Peyer's patch (tissue), 4 donors: Measurements from ENCODE around the gene PSMB2. TPM values are rescaled to one million over a fixed set of nuclear protein-coding genes. Genes with fewer than 3 reads are reported as not detected.
A peak's percentile ranks its signal among the peaks of the same experiment; 100 is the strongest.

Experiments used
- DNase-seq, 3 donors: peaks; one replicate each; pipeline ENCODE4 v3.0.0-alpha.2; 2017 to 2019
- H3K27ac ChIP-seq, 4 donors: fragments of 200-600 bp; sonication (generic); one replicate each; pipeline ENCODE4 v1.5.1; 2016 to 2019
- H3K27me3 ChIP-seq, 2 donors: fragments of 200-600 bp; sonication (generic); one replicate each; pipeline ENCODE4 v1.5.1; 2019
- H3K36me3 ChIP-seq, 3 donors: fragments of 200-600 bp; sonication (generic); one replicate each; pipeline ENCODE4 v1.5.1; 2016 to 2019
- H3K4me1 ChIP-seq, 4 donors: fragments of 200-600 bp; sonication (generic); one replicate each; pipeline ENCODE4 v1.5.1; 2016 to 2019
- H3K4me3 ChIP-seq, 4 donors: fragments of 200-600 bp; sonication (generic); 1 replicate in 3 of 4; 2 replicates in 1 of 4; pipeline ENCODE4 v1.5.1; 2016 to 2019; ENCODE audit warnings: mild to moderate bottlenecking in 1 of 4
- H3K9me3 ChIP-seq, 4 donors: fragments of 200-600 bp; sonication (generic); one replicate each; pipeline ENCODE4 v1.5.1; 2016 to 2019; ENCODE audit warnings: mild to moderate bottlenecking in 1 of 4
- CTCF ChIP-seq, 6 experiments: fragments of 450-650 bp in 4 of 6; fragments of 200-600 bp in 2 of 6; sonication (generic) in 1 of 6; IDR thresholded peaks; one replicate each; pipeline ENCODE4 v1.5.1; 2017 to 2019; ENCODE audit warnings: antibody characterized with exemption in 6 of 6, mild to moderate bottlenecking in 3 of 6, moderate library complexity in 1 of 6
- POLR2A ChIP-seq, 2 donors: fragments of 450-650 bp; IDR thresholded peaks; one replicate each; pipeline ENCODE4 v1.5.1; 2017; ENCODE audit warnings: antibody characterized with exemption in 2 of 2, mild to moderate bottlenecking in 2 of 2, moderate library complexity in 2 of 2
- total RNA-seq, 4 donors: library from RNA; depleted of rRNA; stranded (reverse); fragments of >200 nt; gene quantifications; one replicate each; pipeline ENCODE4 v1.1.0, GENCODE V29; 2016

The PSMB2 gene
- total RNA-seq, 4 donors from 2014 or later = 31.5 to 79.2 (median 42.6) TPM

DNA sequence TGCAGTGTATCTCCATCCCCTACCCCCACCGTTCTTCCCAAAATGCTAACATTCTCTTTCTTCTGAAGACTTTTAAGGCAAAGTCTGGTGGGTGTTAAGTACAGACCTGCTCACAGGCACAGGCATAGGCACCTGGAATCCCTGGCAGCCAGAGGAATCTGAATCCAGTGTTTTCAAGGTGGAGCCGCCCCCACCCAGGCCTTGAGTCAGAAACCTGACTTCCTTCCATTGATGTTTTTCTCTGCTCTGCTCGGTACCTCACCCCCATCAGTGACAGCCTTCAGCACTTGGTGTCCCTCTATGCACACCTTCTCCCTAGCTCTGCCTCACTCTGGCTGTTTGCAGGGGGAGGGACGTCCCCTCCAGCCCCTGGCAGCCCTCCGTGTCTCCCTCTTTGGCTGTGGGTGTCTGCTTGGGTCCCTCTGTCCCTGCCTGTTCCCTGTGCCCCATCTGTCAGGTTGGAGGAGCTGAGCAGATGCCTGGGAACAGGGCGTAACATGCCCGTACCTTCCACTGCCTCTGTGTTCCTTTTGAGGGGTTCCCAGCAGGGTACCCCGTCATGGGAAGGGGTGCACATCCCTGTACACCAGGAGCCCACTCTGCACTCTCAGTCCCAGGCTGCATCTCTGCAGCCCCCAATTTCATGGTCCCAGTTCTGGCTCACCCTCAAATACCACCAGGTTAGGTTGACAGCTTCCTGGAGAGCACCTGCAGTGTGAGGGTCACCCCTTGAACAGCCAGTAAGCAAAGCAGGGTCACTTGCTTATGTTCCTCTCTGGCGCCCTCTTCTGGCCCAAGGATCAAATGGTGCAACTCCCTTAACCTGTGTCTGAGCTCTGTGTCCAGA, 77.1 kb downstream of the PSMB2 start:
- H3K4me1 ChIP-seq = peaks cover 0 to 6% (median 0%) of the 10 kb centered on the region in 4 donors
- H3K27ac ChIP-seq = no peak overlapping the region
- no peaks in the 10 kb centered on the region for H3K27me3 ChIP-seq
- TF ChIP-seq CTCF (IDR thresholded peaks at IDR 0.05) = peak; percentile 38 to 77 (median 72)
- no peak for TF ChIP-seq POLR2A (IDR thresholded peaks at IDR 0.05)
- no peak overlapping the region for H3K4me3 ChIP-seq
- no peaks in the 10 kb centered on the region for H3K9me3 ChIP-seq
- H3K36me3 ChIP-seq = no peaks in the 10 kb centered on the region
- DNase-seq = peak; percentile 75 to 93 (median 84)

- no peak for DNase-seq
- H3K27me3 ChIP-seq = no peaks in the 10 kb centered on the region
- H3K4me1 ChIP-seq = peaks cover 0 to 13% (median 0%) of the 10 kb centered on the region in 4 donors
- no peaks in the 10 kb centered on the region for H3K36me3 ChIP-seq
- no peaks in the 10 kb centered on the region for H3K9me3 ChIP-seq
- H3K27ac ChIP-seq = no peak overlapping the region
- H3K4me3 ChIP-seq = no peak overlapping the region
- no peak for TF ChIP-seq CTCF (IDR thresholded peaks at IDR 0.05)
- TF ChIP-seq POLR2A (IDR thresholded peaks at IDR 0.05) = no peak
Observed at GRCh38 chr1:35563166-35563565, 78.2 kb downstream of the PSMB2 start.

DNA sequence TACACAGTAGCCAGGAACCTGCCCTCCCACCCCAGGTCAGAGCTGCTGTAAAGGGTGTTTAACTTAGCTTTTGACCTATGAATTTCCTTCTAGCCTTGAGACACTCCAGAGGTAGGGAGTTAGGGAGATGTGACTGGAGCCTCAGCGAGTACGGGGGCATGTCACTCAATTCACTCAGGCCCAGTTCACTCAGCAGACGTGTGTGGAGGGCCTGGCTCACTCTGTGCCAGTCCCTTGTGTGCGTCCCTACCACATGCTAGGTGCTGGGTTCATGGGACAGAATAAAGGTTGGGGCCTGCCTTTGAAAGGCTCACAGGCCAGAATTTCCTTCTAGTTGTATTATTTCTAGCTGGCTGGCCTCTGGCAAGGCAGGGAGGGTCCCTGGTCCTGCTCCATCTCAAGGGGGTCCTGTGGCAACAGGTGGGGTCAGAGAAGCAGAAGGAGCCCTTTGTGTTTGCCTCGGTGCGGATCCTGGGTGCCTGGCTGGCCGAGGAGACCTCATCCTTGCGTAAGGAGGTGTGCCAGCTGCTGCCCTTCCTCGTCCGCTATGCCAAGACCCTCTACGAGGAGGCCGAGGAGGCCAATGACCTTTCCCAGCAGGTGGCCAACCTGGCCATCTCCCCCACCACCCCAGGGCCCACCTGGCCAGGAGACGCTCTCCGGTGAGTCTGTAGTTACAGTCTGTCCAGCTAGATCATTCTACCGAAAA, 79.2 kb downstream of the PSMB2 start:
- no peak overlapping the region for H3K27ac ChIP-seq
- H3K4me1 ChIP-seq = peaks cover 0 to 17% (median 0%) of the 10 kb centered on the region in 4 donors
- TF ChIP-seq CTCF (IDR thresholded peaks at IDR 0.05) (no peak), POLR2A (IDR thresholded peaks at IDR 0.05) (no peak)
- no peak for DNase-seq
- no peaks in the 10 kb centered on the region for H3K27me3 ChIP-seq
- no peaks in the 10 kb centered on the region for H3K36me3 ChIP-seq
- H3K9me3 ChIP-seq = no peaks in the 10 kb centered on the region
- no peak overlapping the region for H3K4me3 ChIP-seq

DNA sequence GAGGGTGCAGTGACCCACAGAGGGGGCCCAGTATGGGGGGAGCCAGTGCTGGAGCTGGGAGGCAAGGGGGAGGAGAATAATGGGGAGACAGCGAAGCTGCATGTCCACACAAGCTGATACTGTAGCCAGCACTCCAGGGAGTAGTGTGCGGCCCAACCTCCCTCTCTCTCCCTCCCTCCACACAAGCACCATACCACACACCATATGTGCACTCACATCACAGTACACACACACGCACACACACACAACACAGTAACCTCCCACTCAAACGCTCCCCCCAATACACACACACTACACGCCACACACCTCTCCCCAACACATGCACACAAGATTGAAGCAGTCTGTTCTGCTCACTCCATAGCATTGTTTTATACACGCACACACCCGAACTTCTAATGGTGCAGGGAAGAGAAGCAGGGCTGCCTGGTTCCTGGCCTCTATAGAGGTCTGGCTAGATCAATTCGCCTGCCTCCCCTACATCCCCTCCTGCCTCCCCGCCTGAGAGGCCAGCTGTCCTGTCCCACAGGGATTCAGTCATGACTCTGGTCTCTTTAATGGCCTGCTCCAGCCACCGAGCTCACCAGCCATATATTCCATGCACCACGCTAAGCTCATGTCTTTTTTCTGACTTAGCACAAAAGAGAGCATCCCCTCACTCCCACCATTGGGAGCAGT, 79.9 kb downstream of the PSMB2 start:
- Histone ChIP-seq H3K4me3 (no peak overlapping the region), H3K9me3 (no peaks in the 10 kb centered on the region), H3K27me3 (no peaks in the 10 kb centered on the region), H3K36me3 (no peaks in the 10 kb centered on the region), H3K4me1 (peaks cover 0 to 20% (median 2%) of the 10 kb centered on the region in 4 donors), H3K27ac (no peak overlapping the region)
- DNase-seq = no peak
- TF ChIP-seq POLR2A (IDR thresholded peaks at IDR 0.05) (no peak), CTCF (IDR thresholded peaks at IDR 0.05) (no peak)

GRCh38 chr1:35560256-35561225, 80.8 kb downstream of the PSMB2 start:
- Histone ChIP-seq H3K9me3 (no peaks in the 10 kb centered on the region), H3K27ac (no peak overlapping the region), H3K27me3 (no peaks in the 10 kb centered on the region), H3K4me3 (no peak overlapping the region), H3K4me1 (peaks cover 4 to 29% (median 6%) of the 10 kb centered on the region in 4 donors), H3K36me3 (no peaks in the 10 kb centered on the region)
- TF ChIP-seq POLR2A (IDR thresholded peaks at IDR 0.05) (no peak), CTCF (IDR thresholded peaks at IDR 0.05) (no peak)
- DNase-seq = no peak
